ENCODE results near the gene GHR.

GHR gene

GRCh38 chr5:42759456-42759855 is 336.2 kb downstream of the GHR start:
- no peak overlapping the region for H3K4me3 ChIP-seq (replicated peaks in 1 of 2; ENCODE audit: low read depth in 2 of 2, low read length in 2 of 2)
- DNase-seq (ENCODE audit: low read depth in 2 of 2) = peak; percentile 3 to 60
- TF ChIP-seq CTCF (IDR thresholded peaks at IDR 0.05; ENCODE audit: low read depth, low read length) = no peak

GRCh38 chr5:42760426-42760825 is 337.2 kb downstream of the GHR start:
- no peak for DNase-seq (ENCODE audit: low read depth in 2 of 2)
- no peak overlapping the region for H3K4me3 ChIP-seq (replicated peaks in 1 of 2; ENCODE audit: low read depth in 2 of 2, low read length in 2 of 2)
- no peak for TF ChIP-seq CTCF (IDR thresholded peaks at IDR 0.05; ENCODE audit: low read depth, low read length)

- no peak for DNase-seq (ENCODE audit: low read depth in 2 of 2)
- H3K4me3 ChIP-seq (replicated peaks in 1 of 2; ENCODE audit: low read depth in 2 of 2, low read length in 2 of 2) = no peak overlapping the region
- no peak for TF ChIP-seq CTCF (IDR thresholded peaks at IDR 0.05; ENCODE audit: low read depth, low read length)
Observed at GRCh38 chr5:42761791-42762190, 338.6 kb downstream of the GHR start.

GRCh38 chr5:42767491-42768105 is 344.4 kb downstream of the GHR start:
- DNase-seq (ENCODE audit: low read depth in 2 of 2) = peak; percentile 55 to 65
- H3K4me3 ChIP-seq (replicated peaks in 1 of 2; ENCODE audit: low read depth in 2 of 2, low read length in 2 of 2) = no peak overlapping the region
- peak; percentile 35 for TF ChIP-seq CTCF (IDR thresholded peaks at IDR 0.05; ENCODE audit: low read depth, low read length)

GRCh38 chr5:42768106-42768504 is 344.9 kb downstream of the GHR start:
- TF ChIP-seq CTCF (IDR thresholded peaks at IDR 0.05; ENCODE audit: low read depth, low read length) = no peak
- H3K4me3 ChIP-seq (replicated peaks in 1 of 2; ENCODE audit: low read depth in 2 of 2, low read length in 2 of 2) = no peak overlapping the region
- DNase-seq (ENCODE audit: low read depth in 2 of 2) = no peak

GRCh38 chr5:42770003-42770402 is 346.8 kb downstream of the GHR start:
- no peak for DNase-seq (ENCODE audit: low read depth in 2 of 2)
- no peak overlapping the region for H3K4me3 ChIP-seq (replicated peaks in 1 of 2; ENCODE audit: low read depth in 2 of 2, low read length in 2 of 2)
- no peak for TF ChIP-seq CTCF (IDR thresholded peaks at IDR 0.05; ENCODE audit: low read depth, low read length)

Measured in cardiac fibroblast (primary cell).